GM12878 (cell line): Measurements from ENCODE around the gene RAD18. TPM values are rescaled to one million over a fixed set of nuclear protein-coding genes. Genes with fewer than 3 reads are reported as not detected.

ENCODE experiments used
- ATAC-seq: fragments of 200-7000 bp; cut with Tn5 transposase; 3 replicates; pipeline ENCODE4 v1.9.1; 2020; ENCODE audit warnings: mild to moderate bottlenecking, moderate library complexity
- BruUV-seq: library from RNA; stranded (reverse); fragments of 400-500 nt; replicated peaks from 2 replicates; lab custom pipeline; 2021; lab: Mats Ljungman, UMichigan
- CTCF ChIA-PET: fragments of 300-600 bp; sonication (Branson Sonifier 250); formaldehyde crosslinking; extraction: SDS; loops from one replicate; lab custom pipeline; 2021; ENCODE audit warnings: inconsistent platforms; lab: Yijun Ruan, JAX
- POLR2A ChIA-PET: fragments of 350-600 bp; formaldehyde crosslinking; extraction: SDS; loops from one replicate; lab custom pipeline; 2021; ENCODE audit warnings: inconsistent platforms; lab: Charles Lee
- RAD21 ChIA-PET: fragments of 300-600 bp; sonication (Branson Sonifier 250); formaldehyde crosslinking; loops from one replicate; lab custom pipeline; 2023; ENCODE audit warnings: antibody characterized with exemption; ENCODE audit not compliant: unreplicated experiment; lab: Charles Lee
- SMC1A ChIA-PET: fragments of 300-600 bp; sonication (Branson Sonifier 250); formaldehyde crosslinking; loops from one replicate; lab custom pipeline; 2023; ENCODE audit not compliant: unreplicated experiment, uncharacterized antibody; lab: Charles Lee
- DNase-seq: peaks from one replicate; pipeline ENCODE4 v3.0.0-alpha.2; 2011; ENCODE audit warnings: low read depth, low spot score
- FAIRE-seq: peaks from 3 replicates; lab custom pipeline; 2011; peaks lifted over from hg19 to GRCh38; lab: Jason Lieb, UNC
- H2AFZ ChIP-seq: 2 replicates; pipeline ENCODE4 v1.6.0; 2011; ENCODE audit warnings: low read depth, low read length, control low read depth; ENCODE audit not compliant: control insufficient read depth
- H3K27ac ChIP-seq: 2 replicates; pipeline ENCODE4 v1.5.1; 2011; ENCODE audit warnings: control low read depth; ENCODE audit not compliant: control insufficient read depth, insufficient read depth
- H3K27me3 ChIP-seq, 2 experiments: replicated peaks in 1 of 2; 2 replicates each; pipeline versions ENCODE4 v1.6.0 to v1.6.1; 2011; ENCODE audit warnings: low read length in 1 of 2; ENCODE audit not compliant: control insufficient read depth in 2 of 2, insufficient read depth in 2 of 2
- H3K36me3 ChIP-seq, 2 experiments: 2 replicates each; pipeline ENCODE4 v1.5.1; 2011; ENCODE audit warnings: low read length in 1 of 2; ENCODE audit not compliant: control insufficient read depth in 2 of 2, insufficient read depth in 2 of 2
- H3K4me1 ChIP-seq: 2 replicates; pipeline ENCODE4 v1.6.1; 2011; ENCODE audit warnings: mild to moderate bottlenecking, low read length, moderate library complexity, mixed read lengths; ENCODE audit not compliant: control insufficient read depth, insufficient read depth
- H3K4me2 ChIP-seq: 2 replicates; pipeline ENCODE4 v1.6.0; 2011; ENCODE audit warnings: control low read depth; ENCODE audit not compliant: control insufficient read depth, insufficient read depth
- H3K4me3 ChIP-seq: fragments of 200-600 bp; sonication (generic); 2 replicates; pipeline ENCODE4 v1.5.1; 2016
- H3K79me2 ChIP-seq: 2 replicates; pipeline ENCODE4 v1.6.0; 2011; ENCODE audit warnings: low read length; ENCODE audit not compliant: control insufficient read depth, insufficient read depth
- H3K9ac ChIP-seq: 2 replicates; pipeline ENCODE4 v1.8.0; 2011; ENCODE audit warnings: low read length, control low read depth, mixed read lengths; ENCODE audit not compliant: control insufficient read depth, insufficient read depth
- H3K9me3 ChIP-seq: replicated peaks from 3 replicates; pipeline ENCODE4 v1.5.1; 2011; ENCODE audit warnings: mild to moderate bottlenecking, low read length; ENCODE audit not compliant: control insufficient read depth, insufficient read depth
- H4K20me1 ChIP-seq: 2 replicates; pipeline ENCODE4 v1.6.0; 2011; ENCODE audit not compliant: control insufficient read depth, insufficient read depth
- ATF3 ChIP-seq: IDR thresholded peaks from 2 replicates; pipeline ENCODE4 v1.6.1; 2011; ENCODE audit warnings: low read depth, mild to moderate bottlenecking, low read length, moderate library complexity, borderline replicate concordance; ENCODE audit errors: extremely low read depth
- BRCA1 ChIP-seq: IDR thresholded peaks from 2 replicates; pipeline ENCODE4 v1.6.1; 2011; ENCODE audit warnings: low read depth, low read length, improper control_type of control experiment
- CEBPB ChIP-seq, 2 experiments: fragments of 150-350 bp in 1 of 2; IDR thresholded peaks; 2 replicates each; pipeline ENCODE4 v1.6.1; 2012 to 2014; ENCODE audit warnings: low read depth in 2 of 2, low read length in 2 of 2, borderline replicate concordance in 1 of 2, inconsistent platforms in 1 of 2
- CREM ChIP-seq: IDR thresholded peaks from 2 replicates; pipeline ENCODE4 v1.6.1; 2014; ENCODE audit warnings: antibody characterized with exemption, low read depth
- EP300 ChIP-seq, 2 experiments: fragments of 150-350 bp in 1 of 2; IDR thresholded peaks; 2 replicates each; pipeline ENCODE4 v1.6.1; 2011 to 2012; ENCODE audit warnings: low read depth in 2 of 2, low read length in 2 of 2, borderline replicate concordance in 1 of 2, improper control_type of control experiment in 1 of 2, inconsistent platforms in 1 of 2; ENCODE audit not compliant: control insufficient read depth in 1 of 2
- ETV6 ChIP-seq, 2 experiments: fragments of 450-650 bp in 1 of 2; IDR thresholded peaks in 1 of 2; conservative IDR thresholded peaks in 1 of 2; 2 replicates each; pipeline ENCODE4 v1.6.1; 2014; ENCODE audit warnings: antibody characterized with exemption in 1 of 2, borderline replicate concordance in 1 of 2, low read depth in 1 of 2, mild to moderate bottlenecking in 1 of 2, moderate library complexity in 1 of 2
- HDAC2 ChIP-seq: fragments of 200-600 bp; sonication (generic); IDR thresholded peaks from 2 replicates; pipeline ENCODE4 v1.6.1; 2017
- NBN ChIP-seq: fragments of 450-650 bp; IDR thresholded peaks from 2 replicates; pipeline ENCODE4 v1.6.1; 2016
- NR2F1 ChIP-seq: fragments of 450-650 bp; conservative IDR thresholded peaks from 2 replicates; pipeline ENCODE4 v1.6.1; 2017; ENCODE audit warnings: mild to moderate bottlenecking
- PRDM15 ChIP-seq: fragments of 450-650 bp; formaldehyde crosslinking; IDR thresholded peaks from 2 replicates; pipeline ENCODE4 v1.4.0; 2020; ENCODE audit warnings: mild to moderate bottlenecking, moderate library complexity
- STAT1 ChIP-seq: fragments of 450-650 bp; conservative IDR thresholded peaks from 2 replicates; pipeline ENCODE4 v1.6.1; 2014; ENCODE audit warnings: antibody characterized with exemption, mild to moderate bottlenecking
- SUZ12 ChIP-seq: fragments of 200-600 bp; sonication (generic); IDR thresholded peaks from one replicate; pipeline ENCODE4 v1.6.1; 2018; ENCODE audit warnings: antibody characterized with exemption, mild to moderate bottlenecking; ENCODE audit not compliant: unreplicated experiment
- WRNIP1 ChIP-seq: IDR thresholded peaks from 2 replicates; pipeline ENCODE4 v1.6.1; 2011; ENCODE audit warnings: low read depth, low read length, improper control_type of control experiment, borderline replicate concordance
- YBX1 ChIP-seq: fragments of 450-650 bp; IDR thresholded peaks from 2 replicates; pipeline ENCODE4 v1.6.1; 2016; ENCODE audit warnings: antibody characterized with exemption
- ZZZ3 ChIP-seq: IDR thresholded peaks from 2 replicates; pipeline ENCODE4 v1.6.1; 2011; ENCODE audit warnings: low read depth; ENCODE audit not compliant: control insufficient read depth, insufficient read length
- WGBS: methylation state at CpG from one replicate; pipeline ENCODE4 v1.1.6; 2016; ENCODE audit warnings: low lambda C conversion rate; ENCODE audit not compliant: insufficient replicate concordance, insufficient coverage; ENCODE audit errors: missing lambda C conversion rate; 5-methylcytosine and 5-hydroxymethylcytosine counted together
- in situ Hi-C: fragments of 300-500 bp; cut with MboI; formaldehyde crosslinking; loops from 9 replicates; pipeline ENCODE4 v1.14.3; 2018; ENCODE audit warnings: mixed read lengths
- intact Hi-C: fragments of 100-400 bp; cut with micrococcal nuclease; formaldehyde crosslinking; loops from one replicate; pipeline ENCODE4 v1.14.2; 2022; ENCODE audit not compliant: unreplicated experiment
- polyA plus RNA-seq, 11 experiments: library from polyadenylated mRNA; depleted of rRNA in 4 of 11; unstranded in 6 of 11; stranded (reverse) in 5 of 11; fragments of >200 nt; fragmentation: Nextera tagmentation in 4 of 11; fragmentation: Illumina TruSeq in 1 of 11; extraction: Ambion mirVana in 4 of 11; extraction: Trizol in 1 of 11; gene quantifications; 1 replicate in 1 of 11; 2 replicates in 10 of 11; pipeline versions ENCODE4 v1.2.1 to v1.2.3, GENCODE V29; 2011 to 2016; ENCODE audit warnings: inconsistent platforms in 2 of 11, missing spikeins in 2 of 11, low read depth in 1 of 11
- total RNA-seq, 4 experiments: library from RNA; depleted of rRNA in 3 of 4; stranded (reverse); fragments of >200 nt in 3 of 4; fragmentation: Illumina TruSeq in 1 of 4; extraction: Trizol in 1 of 4; gene quantifications; 2 replicates each; pipeline versions ENCODE4 v1.2.1 to v1.2.3, GENCODE V29; 2013 to 2021
- TF ChIP-seq, protein P1 (sequence below): fragments of 450-650 bp; IDR thresholded peaks from 2 replicates; pipeline ENCODE4 v1.6.1; 2017; ENCODE audit warnings: antibody characterized with exemption, mild to moderate bottlenecking, moderate library complexity

Gene RAD18
- total and polyA plus RNA-seq, 10 of the 15 experiments (the other 5 are each of a cell fraction or from before 2014, with no cell fraction given), result 8.7 to 38.6 (median 19.2) TPM

DNA sequence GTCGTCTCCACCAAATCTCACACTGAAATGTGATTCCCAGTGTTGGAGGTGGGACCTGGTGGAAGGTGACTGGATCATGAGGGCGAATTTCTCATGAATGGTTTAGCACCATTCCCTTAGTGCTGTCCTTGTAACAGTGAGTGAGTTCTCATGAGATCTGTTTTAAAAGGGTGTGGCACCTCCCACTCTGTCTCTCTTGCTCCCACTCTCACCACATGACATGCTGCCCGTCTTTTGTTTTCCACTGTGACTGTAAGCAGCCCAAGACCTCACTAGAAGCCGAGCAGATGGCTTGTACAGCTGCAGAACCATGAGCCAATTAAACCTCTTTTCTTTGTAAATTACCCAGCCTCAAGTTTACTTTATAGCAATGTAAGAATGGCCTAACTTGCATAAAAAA is 21.2 kb downstream of the RAD18 start:
- no peak for ATAC-seq
- RAD21 ChIA-PET, result no interaction called here
- Histone ChIP-seq H3K79me2 (no peaks in the 10 kb centered on the region), H3K4me1 (no peaks in the 10 kb centered on the region), H3K4me3 (no peak overlapping the region), H3K27ac (no peak overlapping the region), H3K27me3 (no peaks in the 10 kb centered on the region), H3K4me2 (no peak overlapping the region), H3K9me3 (no peaks in the 10 kb centered on the region; the same call in 2 of the 3 replicates), H3K9ac (no peak overlapping the region), H4K20me1 (no peaks in the 10 kb centered on the region)
- no peak for FAIRE-seq
- BruUV-seq, result no TSS peak
- POLR2A ChIA-PET, result interaction anchor here (0.6 kb wide), 1 partner anchor 1134 kb away, joined by 5 read pairs; no protein-coding TSS in a partner anchor
- SMC1A ChIA-PET, result interaction anchor here (0.5 to 1.1 kb wide), 2 partner anchors 11 to 1867 kb away, joined by 3 read pairs; no protein-coding TSS in a partner anchor
- in situ Hi-C loops, result no loop called here
- 80% methylated on average over 4 of the region's 4 CpGs for WGBS
- TF ChIP-seq CEBPB (IDR thresholded peaks at IDR 0.05; ENCODE audit: borderline replicate concordance in 1 of 2, low read depth in 2 of 2, low read length in 2 of 2), result no peak
- TF ChIP-seq STAT1, result no peak
- TF ChIP-seq SUZ12, result no peak
- TF ChIP-seq HDAC2, result no peak
- no peak for TF ChIP-seq NBN
- no peak for TF ChIP-seq NR2F1
- TF ChIP-seq PRDM15 (CRISPR knock-in tag), result no peak
- no peak for TF ChIP-seq ZZZ3
- TF ChIP-seq ETV6 (conservative IDR thresholded peaks at IDR 0.05 in 1 of 2, IDR thresholded peaks at IDR 0.05 in 1 of 2; ENCODE audit: borderline replicate concordance in 1 of 2, low read depth in 1 of 2), result no peak
- no peak for TF ChIP-seq BRCA1
- no peak for TF ChIP-seq CREM
- no peak for TF ChIP-seq ATF3
- TF ChIP-seq YBX1, result no peak
- no peak for TF ChIP-seq WRNIP1
- TF ChIP-seq, protein P1, sequence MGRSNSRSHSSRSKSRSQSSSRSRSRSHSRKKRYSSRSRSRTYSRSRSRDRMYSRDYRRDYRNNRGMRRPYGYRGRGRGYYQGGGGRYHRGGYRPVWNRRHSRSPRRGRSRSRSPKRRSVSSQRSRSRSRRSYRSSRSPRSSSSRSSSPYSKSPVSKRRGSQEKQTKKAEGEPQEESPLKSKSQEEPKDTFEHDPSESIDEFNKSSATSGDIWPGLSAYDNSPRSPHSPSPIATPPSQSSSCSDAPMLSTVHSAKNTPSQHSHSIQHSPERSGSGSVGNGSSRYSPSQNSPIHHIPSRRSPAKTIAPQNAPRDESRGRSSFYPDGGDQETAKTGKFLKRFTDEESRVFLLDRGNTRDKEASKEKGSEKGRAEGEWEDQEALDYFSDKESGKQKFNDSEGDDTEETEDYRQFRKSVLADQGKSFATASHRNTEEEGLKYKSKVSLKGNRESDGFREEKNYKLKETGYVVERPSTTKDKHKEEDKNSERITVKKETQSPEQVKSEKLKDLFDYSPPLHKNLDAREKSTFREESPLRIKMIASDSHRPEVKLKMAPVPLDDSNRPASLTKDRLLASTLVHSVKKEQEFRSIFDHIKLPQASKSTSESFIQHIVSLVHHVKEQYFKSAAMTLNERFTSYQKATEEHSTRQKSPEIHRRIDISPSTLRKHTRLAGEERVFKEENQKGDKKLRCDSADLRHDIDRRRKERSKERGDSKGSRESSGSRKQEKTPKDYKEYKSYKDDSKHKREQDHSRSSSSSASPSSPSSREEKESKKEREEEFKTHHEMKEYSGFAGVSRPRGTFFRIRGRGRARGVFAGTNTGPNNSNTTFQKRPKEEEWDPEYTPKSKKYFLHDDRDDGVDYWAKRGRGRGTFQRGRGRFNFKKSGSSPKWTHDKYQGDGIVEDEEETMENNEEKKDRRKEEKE, result no peak
- no peak for TF ChIP-seq EP300 (IDR thresholded peaks at IDR 0.05; ENCODE audit: borderline replicate concordance in 1 of 2, control insufficient read depth in 1 of 2, low read depth in 2 of 2, low read length in 2 of 2)
- TF ChIP-seq, all 136 proteins: peak for 0
- intact Hi-C loops, result no loop called here
- CTCF ChIA-PET, result interaction anchor here (1.2 kb wide), 1 partner anchor 46 kb away, joined by 4 read pairs; no protein-coding TSS in a partner anchor
- H2AFZ ChIP-seq, result no peak overlapping the region
- peaks cover 4 to 21% of the 10 kb centered on the region in 2 experiments for H3K36me3 ChIP-seq
- DNase-seq, result no peak
